ENCODE data around the gene SCARB2.
A peak's percentile ranks its signal among the peaks of the same experiment; 100 is the strongest.
"Not testable (repeated sequence)": the region's sequence is repeated elsewhere in the genome, so short reads cannot be mapped to it uniquely, and the experiment has no call there.

SCARB2 gene

GRCh38 chr4:76213415-76214176, at the start of gene SCARB2:
Gene SCARB2 (minus strand): TSS chr4:76213824. CDS start chr4:76213543, 281 bp downstream.
- peak; percentile 70 for DNase-seq

- DNase-seq = no peak
Observed at GRCh38 chr4:76260571-76260970, 46.9 kb upstream of the SCARB2 start.

- no peak for DNase-seq
Observed at GRCh38 chr4:76257824-76258223, 44.2 kb upstream of the SCARB2 start.

- DNase-seq = no peak
Observed at GRCh38 chr4:76256968-76257367, 43.3 kb upstream of the SCARB2 start.

- no peak for DNase-seq
Observed at GRCh38 chr4:76256032-76256431, 42.4 kb upstream of the SCARB2 start.

GRCh38 chr4:76253511-76253910, 39.9 kb upstream of the SCARB2 start:
- DNase-seq = no peak

- no peak for DNase-seq
Observed at GRCh38 chr4:76252271-76252653, 38.6 kb upstream of the SCARB2 start.

GRCh38 chr4:76251441-76252270, 38.0 kb upstream of the SCARB2 start, which contains the start of gene FAM47E:
Gene FAM47E (plus strand): TSS chr4:76251721. CDS start chr4:76251747, 26 bp downstream.
- DNase-seq = peak; percentile 31

- DNase-seq = no peak
Observed at GRCh38 chr4:76250962-76251361, 37.3 kb upstream of the SCARB2 start.

GRCh38 chr4:76246852-76247251, 33.2 kb upstream of the SCARB2 start:
- DNase-seq = no peak

GRCh38 chr4:76246025-76246424, 32.4 kb upstream of the SCARB2 start:
- DNase-seq = no peak

- DNase-seq = not testable (repeated sequence)
Observed at GRCh38 chr4:76243877-76244276, 30.3 kb upstream of the SCARB2 start.

GRCh38 chr4:76240236-76240635, 26.6 kb upstream of the SCARB2 start:
- DNase-seq = no peak

GRCh38 chr4:76238701-76239100, 25.1 kb upstream of the SCARB2 start:
- DNase-seq = no peak

GRCh38 chr4:76238236-76238635, 24.6 kb upstream of the SCARB2 start:
- DNase-seq = no peak

- no peak for DNase-seq
Observed at GRCh38 chr4:76235915-76236314, 22.3 kb upstream of the SCARB2 start.

GRCh38 chr4:76235407-76235806, 21.8 kb upstream of the SCARB2 start:
- no peak for DNase-seq

- DNase-seq = no peak
Observed at GRCh38 chr4:76234679-76235044, 21.0 kb upstream of the SCARB2 start.

- no peak for DNase-seq
Observed at GRCh38 chr4:76233967-76234678, 20.5 kb upstream of the SCARB2 start.

- no peak for DNase-seq
Observed at GRCh38 chr4:76233529-76233928, 19.9 kb upstream of the SCARB2 start.

GRCh38 chr4:76233083-76233482, 19.5 kb upstream of the SCARB2 start:
- DNase-seq = no peak

GRCh38 chr4:76232681-76233080, 19.1 kb upstream of the SCARB2 start:
- no peak for DNase-seq

GRCh38 chr4:76226418-76226817, 12.8 kb upstream of the SCARB2 start:
- DNase-seq = no peak

- no peak for DNase-seq
Observed at GRCh38 chr4:76224171-76224570, 10.5 kb upstream of the SCARB2 start.

Measured in activated naive CD4-positive, alpha-beta T cell treated with Interleukin-2 at 50 U/mL for 16 hours (primary cell).